Cerebellar cortex (tissue), 1 donor: ENCODE measurements around the gene RAD51B.
"Not testable (repeated sequence)": the region's sequence is repeated elsewhere in the genome, so short reads cannot be mapped to it uniquely, and the experiment has no call there.

Experiments used
- DNase-seq: peaks from one replicate; pipeline ENCODE4 v3.0.0-alpha.2; 2015; ENCODE audit warnings: low spot score

The RAD51B gene

DNA sequence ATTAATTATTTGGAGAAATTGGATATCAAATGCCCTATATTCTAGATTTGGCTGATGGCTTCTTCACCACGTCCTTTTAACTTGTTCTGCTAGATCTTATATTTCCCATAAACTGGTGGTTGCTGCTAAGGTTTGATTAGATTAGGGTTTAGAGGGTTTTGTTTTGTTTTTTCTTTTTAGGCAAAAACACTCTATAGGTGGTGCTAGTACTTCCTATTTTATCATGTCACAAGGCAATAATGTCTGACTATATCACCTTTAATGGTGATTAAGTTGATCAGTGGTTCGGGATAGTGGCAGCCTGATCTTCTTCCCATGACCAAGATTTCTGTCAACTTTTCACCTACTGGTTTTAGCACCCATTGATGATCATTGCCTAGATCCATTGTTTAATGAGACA lies 455.1 kb downstream of the RAD51B start:
- no peak for DNase-seq

DNA sequence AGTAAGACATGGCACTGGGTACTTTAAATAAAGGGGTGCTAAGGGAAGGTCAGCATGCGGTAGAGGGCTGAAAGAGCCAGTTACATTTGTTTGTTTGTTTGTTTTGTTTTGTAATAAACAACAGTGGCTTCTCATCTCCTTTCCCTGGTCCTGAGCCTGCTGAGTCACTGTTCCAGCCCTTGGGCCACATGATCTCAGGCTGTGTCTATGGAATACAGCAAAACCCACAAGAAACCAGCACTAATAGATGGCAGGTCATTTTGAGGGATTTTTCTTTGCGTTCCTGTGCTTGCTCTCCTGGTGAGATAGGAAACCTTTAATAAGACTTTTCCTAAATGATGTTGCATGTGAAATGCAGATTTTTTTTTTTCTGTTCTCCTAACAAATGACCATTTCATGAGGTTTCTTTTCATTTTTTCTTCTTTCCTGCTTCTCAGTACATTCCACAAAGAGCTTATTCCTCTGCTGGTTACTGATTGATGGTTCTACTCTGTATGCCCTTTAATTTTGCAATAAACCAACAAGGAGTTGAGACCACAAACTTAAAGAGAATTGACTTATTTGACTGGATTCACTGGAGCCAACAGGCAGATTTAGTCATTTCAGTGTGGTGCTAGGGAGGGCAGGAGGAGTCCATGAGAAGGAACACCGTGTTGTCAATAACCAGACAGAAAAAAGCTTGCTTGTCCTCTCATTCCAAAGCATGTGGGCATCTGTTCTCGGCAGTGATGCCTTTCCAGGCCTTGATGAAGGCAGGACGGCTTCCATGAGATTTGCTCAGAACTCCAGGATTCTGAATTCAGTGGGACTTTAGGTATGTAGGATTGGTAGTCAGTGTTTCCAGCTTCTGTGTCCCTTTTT lies 459.2 kb downstream of the RAD51B start:
- no peak for DNase-seq

DNA sequence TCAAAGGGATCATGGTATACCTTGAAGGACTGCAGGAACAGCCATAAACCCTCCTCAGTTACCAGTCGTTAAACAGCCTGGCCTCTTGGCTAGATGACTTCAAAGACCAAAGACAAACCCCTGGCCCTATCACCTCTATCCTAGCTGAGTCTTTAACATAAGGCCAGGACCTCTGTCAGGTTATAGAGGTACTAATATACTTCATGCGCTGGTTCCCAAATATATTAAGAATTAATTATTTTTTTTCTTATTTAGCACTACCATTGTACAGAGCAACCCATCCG lies 459.8 kb downstream of the RAD51B start:
- DNase-seq: no peak

DNA sequence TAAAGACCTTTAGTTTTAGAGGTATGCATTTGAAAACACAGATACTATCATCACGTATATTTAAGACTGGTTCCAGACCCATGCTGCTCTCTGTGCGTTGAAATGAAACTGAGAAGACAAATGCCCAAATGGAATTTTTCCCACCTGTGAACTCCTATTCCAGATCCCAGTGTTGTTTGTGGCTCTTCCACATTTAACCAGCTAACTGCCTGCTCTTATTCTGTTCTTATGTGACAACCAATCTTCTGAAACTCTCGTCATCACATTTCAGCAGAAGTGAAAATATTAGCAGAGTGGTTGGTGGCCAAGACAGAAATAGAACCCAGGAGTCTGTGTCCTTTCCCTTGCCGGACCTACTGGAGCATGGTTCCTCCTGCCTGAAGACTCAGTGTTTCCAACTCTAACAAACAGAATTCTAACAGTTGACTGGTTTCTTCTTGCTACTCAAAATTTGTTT lies 460.2 kb downstream of the RAD51B start:
- no peak for DNase-seq

DNA sequence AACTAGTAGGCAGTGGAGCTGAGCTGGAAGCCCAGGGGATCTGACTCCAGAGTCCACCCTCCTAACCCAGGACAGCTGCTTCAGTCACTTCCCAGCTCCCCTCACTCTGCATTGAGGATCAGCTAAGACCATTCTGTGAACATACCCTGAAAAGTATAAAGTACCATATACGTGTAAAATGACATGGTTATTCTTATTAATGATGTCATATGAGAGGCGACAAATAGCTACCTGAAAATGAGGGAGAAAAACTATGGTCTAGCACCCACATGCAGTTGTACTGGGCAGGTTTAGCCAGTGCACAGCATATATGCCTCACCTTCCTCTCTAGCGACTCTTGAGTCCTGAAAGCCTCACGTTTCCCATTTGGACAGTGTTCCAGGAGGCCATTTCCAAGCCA lies 461.9 kb downstream of the RAD51B start:
- DNase-seq: no peak

DNA sequence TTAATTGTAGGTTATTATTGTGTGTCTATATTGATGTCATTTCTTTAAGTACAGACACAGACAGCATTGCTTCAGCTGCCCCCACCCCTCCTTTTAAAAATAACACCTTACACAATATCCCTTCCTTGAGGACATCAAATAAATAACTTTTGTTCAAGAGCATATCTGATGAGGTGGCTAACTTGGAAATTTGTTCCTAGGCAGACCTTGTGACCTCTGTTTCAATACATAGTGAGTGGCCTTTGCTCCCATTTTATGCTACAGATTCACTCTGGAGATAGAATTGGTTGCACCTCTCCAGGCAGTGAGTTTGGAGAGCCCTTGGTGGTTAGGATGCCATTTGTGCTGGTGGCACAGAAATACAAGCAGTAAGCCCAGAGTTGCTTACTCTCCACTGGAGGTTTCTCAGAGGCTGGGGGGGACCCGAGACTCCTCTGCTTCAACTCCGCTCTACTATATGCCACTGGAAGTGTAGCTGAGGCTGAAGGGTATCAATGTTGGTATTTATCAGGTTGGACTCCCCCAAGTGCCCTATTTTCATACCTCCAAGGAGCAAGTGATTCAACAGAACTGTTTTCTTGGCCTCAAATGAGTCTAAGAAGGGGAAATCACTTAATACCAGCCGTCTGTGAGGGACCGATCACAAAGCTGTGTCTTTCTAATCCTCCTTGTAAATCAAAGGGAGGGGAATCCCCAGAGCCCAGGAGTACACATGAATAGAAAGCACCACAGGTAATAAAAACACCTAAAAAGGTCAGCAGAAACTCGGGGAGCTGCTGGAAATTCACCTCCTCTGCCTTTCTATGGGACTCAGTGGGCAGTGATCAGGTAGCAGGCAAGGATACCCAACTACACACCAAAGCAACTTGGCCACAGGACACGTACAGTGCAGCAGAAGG lies 463.1 kb downstream of the RAD51B start:
- no peak for DNase-seq

DNA sequence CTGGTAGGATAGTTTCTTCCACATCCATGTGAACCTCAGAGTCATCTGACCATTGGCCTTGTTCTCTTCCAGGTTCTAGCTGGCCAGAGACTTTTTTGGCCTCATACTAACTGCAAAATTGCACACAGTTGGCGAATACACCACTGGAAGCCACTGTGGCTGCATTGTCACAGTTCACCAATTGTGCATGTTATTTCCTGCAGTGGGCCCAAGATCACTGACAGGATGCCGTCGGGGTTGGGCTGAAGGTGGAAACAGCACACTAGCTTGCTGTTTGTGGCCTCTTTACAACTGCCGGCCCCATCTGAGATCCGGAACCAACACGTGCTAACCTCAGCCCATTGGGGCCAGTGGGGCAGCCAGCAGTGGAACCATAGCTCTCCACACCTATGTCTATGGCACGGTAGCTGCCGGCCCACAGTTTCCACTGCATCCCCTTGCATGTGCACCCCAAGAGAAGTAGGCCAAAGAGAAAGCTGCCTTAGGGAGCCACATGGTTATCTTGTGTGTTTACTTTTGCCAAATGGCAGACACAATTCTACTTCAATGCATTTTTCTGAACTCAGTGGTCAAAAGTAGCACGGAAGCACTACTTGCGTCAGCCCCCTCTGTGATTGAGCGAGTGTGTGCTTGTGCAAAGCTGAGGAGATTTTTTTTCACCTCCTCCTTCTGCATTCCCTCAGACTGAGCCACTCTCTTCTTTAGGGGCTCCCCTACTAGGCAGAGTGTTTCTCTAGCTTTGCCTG lies 464.0 kb downstream of the RAD51B start:
- DNase-seq: no peak

DNA sequence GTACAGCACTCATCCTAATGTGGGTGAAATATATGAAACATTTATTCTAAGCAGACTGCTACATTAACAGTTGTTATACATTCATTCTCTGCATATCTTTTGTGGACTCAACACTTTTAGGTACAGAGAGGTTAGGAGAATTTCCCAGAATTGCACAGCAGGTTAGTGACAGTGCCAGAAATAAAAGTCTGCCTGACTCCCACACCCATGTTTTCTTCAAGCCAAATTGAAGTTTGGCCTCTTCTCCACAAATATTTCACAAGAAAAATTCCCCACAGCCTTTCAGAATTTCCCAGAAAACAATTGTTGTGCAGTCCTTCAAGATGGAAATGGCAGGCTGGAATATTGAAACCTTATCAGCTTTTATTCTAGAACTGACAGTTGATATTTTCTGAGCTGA lies 464.8 kb downstream of the RAD51B start:
- DNase-seq: no peak

DNA sequence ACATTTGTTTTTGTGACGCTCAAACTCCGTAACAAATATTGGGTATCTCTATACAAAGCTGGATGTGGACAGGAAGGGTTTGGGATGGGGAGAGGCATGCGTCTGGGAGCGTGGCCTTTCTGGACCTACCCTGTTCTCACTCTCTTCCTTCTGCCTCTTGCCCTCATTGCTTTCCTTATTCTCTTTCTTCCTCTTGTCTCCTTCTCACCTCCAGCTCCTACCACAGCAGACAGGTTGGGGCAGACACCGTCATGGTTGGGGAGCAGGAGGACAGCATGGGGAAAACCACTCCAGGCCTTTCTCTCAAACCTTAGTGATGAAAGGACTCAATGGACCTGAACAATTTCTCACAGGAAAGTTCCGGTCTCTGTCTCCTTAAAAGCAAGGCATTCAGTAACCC lies 465.3 kb downstream of the RAD51B start:
- DNase-seq: no peak

DNA sequence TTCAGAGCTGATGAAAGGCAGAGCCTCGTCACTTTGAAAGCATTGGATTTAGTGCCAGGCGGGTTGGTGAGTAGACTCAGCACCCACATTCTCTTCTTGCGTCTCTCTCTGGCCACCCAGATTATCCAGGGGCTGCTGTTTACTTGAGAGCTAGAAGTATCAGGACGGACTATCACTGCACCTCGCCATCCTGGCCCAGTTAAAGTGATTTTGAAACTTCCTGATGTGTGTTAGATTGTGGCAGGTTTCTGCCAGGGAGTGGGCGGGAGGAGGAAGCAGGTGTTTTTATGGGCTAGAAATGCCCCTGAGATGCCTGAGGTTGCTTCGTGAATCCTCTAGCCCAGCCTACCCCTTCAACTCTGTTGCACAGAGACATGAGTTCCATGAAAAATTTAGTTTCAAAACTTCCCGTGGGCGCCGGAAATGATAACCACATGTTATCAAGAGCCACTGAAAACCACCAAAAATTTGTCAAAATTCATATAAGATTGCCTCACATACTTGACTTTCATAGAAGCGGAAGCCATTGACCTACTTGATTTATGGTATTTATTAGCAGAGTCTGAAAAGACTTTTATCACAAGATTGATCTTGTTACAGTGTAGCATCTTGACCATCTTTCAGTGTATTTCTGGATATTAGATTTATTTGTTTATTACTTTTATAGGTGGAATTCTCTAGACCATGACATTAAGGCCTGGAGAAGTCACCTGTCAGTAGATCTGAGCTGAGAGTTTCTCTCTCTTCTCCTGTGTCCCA lies 466.0 kb downstream of the RAD51B start:
- no peak for DNase-seq

DNA sequence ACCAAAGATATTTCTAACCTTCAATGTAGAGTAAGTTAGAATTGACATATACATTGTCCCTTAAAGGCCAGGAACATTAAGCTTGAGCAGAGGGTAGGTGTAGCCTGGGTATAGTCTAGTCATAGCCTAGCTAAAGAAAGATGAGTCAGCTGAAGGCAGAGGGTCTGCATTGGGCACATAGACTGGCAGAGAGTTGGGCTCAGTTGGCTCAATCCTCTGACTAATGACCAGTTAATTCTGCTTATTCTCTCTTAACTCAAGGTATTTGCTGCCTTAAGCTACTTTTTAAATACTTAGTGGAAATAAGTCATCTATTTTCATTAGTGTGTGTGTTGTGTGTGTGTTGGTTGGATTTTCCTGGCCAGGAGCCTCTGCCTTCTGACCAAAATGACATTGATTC lies 467.1 kb downstream of the RAD51B start:
- no peak for DNase-seq

DNA sequence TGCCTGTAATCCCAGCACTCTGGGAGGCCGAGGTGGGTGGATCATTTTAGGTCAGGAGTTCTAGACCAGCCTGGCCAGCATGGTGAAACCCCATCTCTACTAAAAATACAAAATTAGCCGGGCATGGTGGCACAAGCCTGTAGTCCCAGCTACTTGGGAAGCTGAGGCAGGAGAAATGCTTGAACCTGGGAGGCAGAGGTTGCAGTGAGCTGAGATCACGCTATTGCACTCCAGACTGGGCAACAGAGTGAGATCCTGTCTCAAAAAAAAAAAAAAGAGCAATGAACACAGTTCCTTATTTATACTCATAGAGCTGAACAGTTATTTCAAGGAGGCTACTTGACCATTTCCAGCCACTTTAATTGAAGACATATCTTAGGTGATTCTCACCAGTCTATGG lies 469.9 kb downstream of the RAD51B start:
- not testable (repeated sequence) for DNase-seq

DNA sequence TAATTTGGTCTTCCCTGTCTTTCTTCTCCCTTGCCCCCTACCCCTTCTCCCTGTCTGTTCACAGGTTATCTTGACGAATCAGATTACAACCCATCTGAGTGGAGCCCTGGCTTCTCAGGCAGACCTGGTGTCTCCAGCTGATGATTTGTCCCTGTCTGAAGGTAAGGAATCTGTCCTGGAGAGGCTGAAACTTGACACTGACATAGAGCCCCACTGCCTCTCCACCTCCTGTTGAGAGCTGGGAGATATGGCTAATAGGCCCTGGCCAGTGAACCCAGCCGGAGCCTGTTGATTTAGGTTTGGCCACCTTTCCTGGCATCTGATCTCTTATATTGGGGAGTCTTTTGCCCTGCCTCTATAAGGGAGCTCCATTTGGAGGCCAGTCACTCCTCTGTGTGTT lies 472.2 kb downstream of the RAD51B start:
- peak; percentile 28 for DNase-seq

DNA sequence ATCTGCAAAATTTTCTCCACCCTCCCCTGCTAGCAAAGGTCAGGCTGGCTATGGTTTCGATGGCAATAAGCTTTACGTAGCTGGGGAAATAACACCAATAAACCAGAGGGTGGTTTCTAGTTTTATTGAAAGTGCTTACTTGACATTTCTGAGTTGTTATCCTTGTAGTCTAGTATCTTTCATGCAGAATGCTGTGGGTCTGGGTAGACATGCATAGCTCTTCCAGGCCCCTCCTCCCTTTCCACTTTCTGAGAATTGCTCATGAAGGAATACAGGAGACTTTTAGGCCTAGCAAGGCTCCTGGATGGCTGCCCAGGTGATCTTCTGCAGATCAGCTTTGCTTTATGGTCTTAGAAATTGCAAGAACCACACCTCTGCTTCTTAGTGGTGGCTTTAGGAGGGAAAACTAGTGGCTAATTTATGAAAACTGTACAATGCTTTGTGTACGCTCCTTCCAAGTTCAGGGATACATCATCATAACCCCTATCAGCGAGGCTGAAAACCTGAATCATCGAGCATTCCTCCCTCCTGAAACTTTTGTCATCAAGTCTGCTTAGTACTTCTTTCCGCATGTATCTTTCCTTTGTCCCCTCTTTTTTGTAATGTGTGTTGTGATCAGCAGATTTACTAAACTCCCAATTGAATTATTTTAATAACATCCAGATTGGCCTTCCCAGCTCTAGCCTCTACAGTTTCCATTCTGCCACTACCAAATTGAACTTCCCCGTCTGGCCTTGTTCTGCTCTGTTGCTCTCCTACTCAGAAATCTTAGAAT lies 473.0 kb downstream of the RAD51B start:
- peak; percentile 22 for DNase-seq

DNA sequence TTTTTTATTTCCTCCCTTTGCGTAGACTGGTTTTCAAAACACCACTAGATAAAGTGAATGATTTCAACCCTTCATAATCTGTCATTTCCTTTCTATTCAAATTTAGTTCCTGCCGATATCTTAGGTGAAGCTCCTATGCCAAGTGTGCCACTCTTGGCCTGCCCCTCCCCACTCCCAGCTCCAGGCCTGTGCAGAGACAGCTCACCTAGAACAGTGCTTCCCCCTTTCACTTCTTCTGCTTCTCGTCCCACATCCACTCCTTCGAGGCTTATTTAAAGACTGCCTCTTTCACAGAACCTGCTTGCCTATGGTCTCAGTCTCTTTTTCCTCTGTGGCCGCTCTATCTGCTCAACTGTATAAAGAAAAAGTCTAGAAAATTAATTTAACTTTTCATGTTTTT lies 473.8 kb downstream of the RAD51B start:
- no peak for DNase-seq

DNA sequence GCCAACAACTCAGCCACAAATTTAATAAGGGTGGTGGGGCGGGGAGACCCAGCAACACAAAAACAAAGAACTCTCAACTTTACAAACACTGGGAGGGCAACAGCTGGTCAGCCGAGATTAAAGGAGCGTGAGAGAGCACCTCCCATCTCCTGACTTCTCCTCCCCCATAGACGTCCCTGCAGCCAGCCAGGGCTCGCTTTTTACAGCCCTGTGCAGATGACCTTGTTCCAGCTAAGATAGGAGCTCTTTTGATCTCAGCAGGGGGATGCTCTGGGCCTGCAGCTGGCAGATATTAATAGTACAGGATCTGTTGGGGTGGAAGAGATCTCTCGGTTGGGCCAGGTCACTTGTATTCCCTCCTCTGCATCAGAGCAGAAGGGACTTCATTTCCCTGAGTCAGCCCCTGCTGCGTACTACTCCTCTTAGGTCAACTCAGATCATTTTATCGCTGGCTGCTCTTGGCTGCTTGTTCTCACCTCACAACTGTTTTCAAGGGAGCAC lies 475.8 kb downstream of the RAD51B start:
- DNase-seq: no peak

DNA sequence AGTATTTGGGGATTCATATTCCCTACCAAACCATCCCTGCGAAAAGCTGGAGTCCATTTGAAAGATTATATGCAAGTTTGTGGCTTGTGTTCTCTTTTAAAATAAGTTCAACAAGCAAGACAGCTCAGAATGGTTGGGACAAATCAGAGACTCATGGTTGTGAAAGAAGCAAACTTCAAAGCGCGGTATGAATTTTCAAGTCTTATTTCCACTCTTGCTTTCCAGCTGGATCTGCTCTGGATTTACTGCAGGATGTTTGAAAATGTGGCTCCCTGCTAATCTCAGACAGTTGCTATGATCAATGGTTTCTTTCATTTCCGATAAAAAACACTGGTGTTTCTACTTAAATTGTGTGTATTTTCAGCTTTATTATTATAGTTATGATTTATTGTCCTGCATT lies 477.5 kb downstream of the RAD51B start:
- DNase-seq: no peak

DNA sequence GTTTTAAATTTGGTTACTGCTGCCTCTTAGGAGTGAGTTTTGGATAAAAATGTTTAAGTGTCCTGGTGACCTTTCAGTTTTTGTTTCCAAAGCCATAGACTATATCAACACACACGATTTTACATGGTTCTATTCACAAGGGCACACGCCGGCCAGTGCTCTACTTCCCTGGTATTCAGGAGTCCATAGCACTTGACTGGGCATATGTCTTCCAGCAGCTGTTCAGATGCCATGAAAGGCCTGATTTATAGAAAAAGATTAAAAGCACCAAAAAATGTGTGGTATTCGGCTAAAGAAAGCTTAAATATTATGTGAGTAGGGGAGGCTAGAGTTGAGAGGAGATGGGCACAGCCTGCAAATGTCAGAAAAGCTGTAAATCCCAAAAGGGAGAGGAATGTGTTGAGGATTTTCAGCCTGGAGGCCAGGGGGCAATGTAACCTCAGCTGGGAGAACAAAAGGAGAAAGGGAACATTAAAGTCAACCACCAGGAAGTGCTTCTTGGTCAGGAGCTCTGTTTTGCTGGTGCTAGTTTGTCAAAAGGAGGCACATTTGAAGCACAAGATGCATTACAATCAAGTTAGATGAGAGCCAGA lies 478.4 kb downstream of the RAD51B start:
- no peak for DNase-seq

DNA sequence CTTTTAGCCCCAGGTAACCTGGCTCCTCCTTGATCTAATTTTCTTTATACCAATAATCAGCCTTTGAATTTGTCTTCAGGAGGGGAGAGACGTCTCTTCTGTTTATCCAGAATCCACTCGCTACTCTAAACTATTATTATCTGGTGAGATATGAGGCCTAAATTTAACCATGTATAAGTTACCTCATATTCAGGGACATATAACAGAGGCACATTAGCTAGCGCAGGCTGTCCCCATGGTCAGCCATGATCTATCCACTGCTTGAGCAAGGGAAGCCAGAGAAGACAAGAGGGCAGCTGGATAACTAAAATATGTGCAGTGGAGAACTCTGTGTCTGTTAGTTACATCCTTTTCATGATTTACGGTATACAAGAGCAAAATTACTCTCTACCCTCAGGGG lies 481.0 kb downstream of the RAD51B start:
- no peak for DNase-seq

DNA sequence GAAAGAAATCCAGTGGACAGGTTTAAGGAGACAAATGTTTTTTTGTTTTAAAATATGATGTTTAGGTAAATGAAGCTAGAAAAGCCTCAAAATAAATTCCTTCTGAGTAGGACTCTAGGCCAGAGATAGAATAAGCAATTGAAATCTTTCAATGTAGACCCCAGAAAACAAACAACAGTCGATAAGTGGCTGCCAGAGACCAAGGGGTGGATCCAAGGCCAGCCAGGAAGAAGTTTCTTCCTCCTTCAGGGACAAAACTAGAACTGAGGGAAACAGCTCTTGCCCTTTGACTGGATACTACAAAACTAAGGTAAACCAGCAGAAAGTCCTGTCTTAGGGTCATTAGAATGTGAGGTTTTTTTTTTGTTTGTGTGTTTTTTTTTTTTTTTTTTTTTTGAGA lies 481.6 kb downstream of the RAD51B start:
- DNase-seq: no peak
